NCI-H128 (cell line): Measurements from ENCODE around the gene SUSD1.

Experiments
- DNase-seq: peaks from one replicate; lab custom pipeline; 2025; ENCODE audit not compliant: unreplicated experiment; lab: John Stamatoyannopoulos, UW

Gene SUSD1

GRCh38 chr9:112017878-112018277 is 157.2 kb downstream of the SUSD1 start:
- no peak for DNase-seq

GRCh38 chr9:112015736-112016135 is 159.4 kb downstream of the SUSD1 start:
- DNase-seq = no peak

- DNase-seq = no peak
Measured at GRCh38 chr9:112015149-112015548, 159.9 kb downstream of the SUSD1 start.

- DNase-seq = no peak
Measured at GRCh38 chr9:112013266-112013665, 161.8 kb downstream of the SUSD1 start.

GRCh38 chr9:112012026-112012902 is 162.8 kb downstream of the SUSD1 start:
- no peak for DNase-seq

GRCh38 chr9:112011051-112011620 is 164.0 kb downstream of the SUSD1 start:
- no peak for DNase-seq

GRCh38 chr9:112010537-112010936 is 164.6 kb downstream of the SUSD1 start:
- DNase-seq = no peak

- DNase-seq = no peak
Measured at GRCh38 chr9:112009656-112010055, 165.4 kb downstream of the SUSD1 start.

- no peak for DNase-seq
Measured at GRCh38 chr9:112007575-112008240, 167.4 kb downstream of the SUSD1 start.

- no peak for DNase-seq
Measured at GRCh38 chr9:112006361-112007020, 168.6 kb downstream of the SUSD1 start.

- no peak for DNase-seq
Measured at GRCh38 chr9:112005939-112006338, 169.2 kb downstream of the SUSD1 start.

- DNase-seq = no peak
Measured at GRCh38 chr9:112003538-112003937, 171.6 kb downstream of the SUSD1 start.

- DNase-seq = no peak
Measured at GRCh38 chr9:112002847-112003457, 172.1 kb downstream of the SUSD1 start.

GRCh38 chr9:112002131-112002846 is 172.8 kb downstream of the SUSD1 start:
- DNase-seq = no peak

- DNase-seq = no peak
Measured at GRCh38 chr9:112000743-112001142, 174.4 kb downstream of the SUSD1 start.

- DNase-seq = no peak
Measured at GRCh38 chr9:111999319-111999718, 175.8 kb downstream of the SUSD1 start.

- DNase-seq = no peak
Measured at GRCh38 chr9:111997831-111998230, 177.3 kb downstream of the SUSD1 start.

GRCh38 chr9:111994831-111995458 is 180.2 kb downstream of the SUSD1 start:
- no peak for DNase-seq

GRCh38 chr9:111993319-111993718 is 181.8 kb downstream of the SUSD1 start:
- DNase-seq = no peak

GRCh38 chr9:111992523-111992922 is 182.6 kb downstream of the SUSD1 start:
- DNase-seq = no peak
